WTC11 (cell line): Measurements from ENCODE around the gene RGS6. TPM values are rescaled to one million over a fixed set of nuclear protein-coding genes. Genes with fewer than 3 reads are reported as not detected.

ENCODE experiments used
- ATAC-seq: fragments of 200-7000 bp; cut with Tn5 transposase; 2 replicates; pipeline ENCODE4 v1.10.0; 2021; ENCODE audit warnings: mild to moderate bottlenecking, moderate library complexity
- CTCF ChIA-PET: fragments of 300-600 bp; sonication (Branson Sonifier 250); formaldehyde crosslinking; loops from one replicate; lab custom pipeline; 2021; ENCODE audit warnings: antibody characterized with exemption; lab: Charles Lee
- POLR2A ChIA-PET: fragments of 350-600 bp; sonication (Branson Sonifier 250); formaldehyde crosslinking; loops from one replicate; lab custom pipeline; 2021; ENCODE audit warnings: antibody characterized with exemption; lab: Charles Lee
- DNase-seq: peaks from one replicate; pipeline ENCODE4 v3.0.0; 2021; ENCODE audit warnings: low spot score
- H3K27ac Mint-ChIP-seq: 2 replicates; pipeline ENCODE4 v1.8.0; 2021; ENCODE audit warnings: mixed read lengths
- H3K27me3 Mint-ChIP-seq: 2 replicates; pipeline ENCODE4 v1.8.0; 2021; ENCODE audit warnings: low read depth, mild to moderate bottlenecking, moderate library complexity, mixed read lengths
- H3K36me3 Mint-ChIP-seq: 2 replicates; pipeline ENCODE4 v1.8.0; 2021; ENCODE audit warnings: mixed read lengths
- H3K4me1 Mint-ChIP-seq: 2 replicates; pipeline ENCODE4 v1.8.0; 2022; ENCODE audit warnings: mixed read lengths
- H3K4me3 Mint-ChIP-seq: 2 replicates; pipeline ENCODE4 v1.8.0; 2021; ENCODE audit warnings: mild to moderate bottlenecking, moderate library complexity, mixed read lengths
- H3K9me3 Mint-ChIP-seq: 2 replicates; pipeline ENCODE4 v1.8.0; 2021; ENCODE audit warnings: mixed read lengths
- ARID4B ChIP-seq: sonication (generic); formaldehyde crosslinking; IDR thresholded peaks from 2 replicates; pipeline ENCODE4 v1.8.0; 2023; ENCODE audit warnings: missing genetic modification reagents, mild to moderate bottlenecking, borderline replicate concordance
- ATF1 ChIP-seq: sonication (generic); formaldehyde crosslinking; IDR thresholded peaks from 2 replicates; pipeline ENCODE4 v1.8.1; 2023; ENCODE audit warnings: mild to moderate bottlenecking, moderate library complexity, missing genetic modification reagents
- CTCF ChIP-seq: fragments of 200-600 bp; IDR thresholded peaks from 2 replicates; pipeline ENCODE4 v1.8.0; 2022; ENCODE audit warnings: antibody characterized with exemption
- ELF4 ChIP-seq: sonication (generic); formaldehyde crosslinking; IDR thresholded peaks from 2 replicates; pipeline ENCODE4 v1.8.1; 2022; ENCODE audit warnings: low read depth, mild to moderate bottlenecking, moderate library complexity, missing genetic modification reagents
- EMX1 ChIP-seq: fragments of 250-450 bp; sonication (Bioruptor Pico); IDR thresholded peaks from 2 replicates; pipeline ENCODE4 v1.8.0; 2021; ENCODE audit warnings: mild to moderate bottlenecking
- ETV6 ChIP-seq: sonication (generic); formaldehyde crosslinking; IDR thresholded peaks from 2 replicates; pipeline ENCODE4 v1.8.1; 2022; ENCODE audit warnings: mild to moderate bottlenecking, missing genetic modification reagents
- IRF2 ChIP-seq: sonication (generic); formaldehyde crosslinking; IDR thresholded peaks from 2 replicates; pipeline ENCODE4 v1.8.0; 2022; ENCODE audit warnings: low read depth, missing genetic modification reagents, borderline replicate concordance
- JAZF1 ChIP-seq: fragments of 250-450 bp; sonication (Bioruptor Pico); IDR thresholded peaks from 2 replicates; pipeline ENCODE4 v1.9.0; 2021; ENCODE audit warnings: moderate library complexity, mild to moderate bottlenecking, inconsistent platforms
- NFATC4 ChIP-seq: fragments of 250-450 bp; sonication (Bioruptor Pico); IDR thresholded peaks from 2 replicates; pipeline ENCODE4 v1.9.0; 2021; ENCODE audit warnings: mild to moderate bottlenecking
- NFE2L1 ChIP-seq: sonication (generic); formaldehyde crosslinking; IDR thresholded peaks from 2 replicates; pipeline ENCODE4 v1.8.1; 2023; ENCODE audit warnings: missing genetic modification reagents
- PRRX2 ChIP-seq: fragments of 250-450 bp; sonication (Bioruptor Pico); IDR thresholded peaks from 2 replicates; pipeline ENCODE4 v1.8.0; 2021; ENCODE audit warnings: mild to moderate bottlenecking
- TCF7 ChIP-seq: sonication (generic); formaldehyde crosslinking; IDR thresholded peaks from 2 replicates; pipeline ENCODE4 v1.8.0; 2022; ENCODE audit warnings: mild to moderate bottlenecking, low read depth, missing genetic modification reagents, moderate library complexity
- ZNF121 ChIP-seq: sonication (generic); formaldehyde crosslinking; IDR thresholded peaks from 2 replicates; pipeline ENCODE4 v1.8.0; 2023; ENCODE audit warnings: missing genetic modification reagents
- ZNF219 ChIP-seq: sonication (generic); formaldehyde crosslinking; IDR thresholded peaks from 2 replicates; pipeline ENCODE4 v1.8.0; 2023; ENCODE audit warnings: missing genetic modification reagents, mild to moderate bottlenecking, borderline replicate concordance
- ZNF317 ChIP-seq: sonication (generic); formaldehyde crosslinking; IDR thresholded peaks from 2 replicates; pipeline ENCODE4 v1.8.1; 2023; ENCODE audit warnings: low read depth, mild to moderate bottlenecking, moderate library complexity, missing genetic modification reagents, borderline replicate concordance
- ZNF416 ChIP-seq: fragments of 250-450 bp; sonication (Bioruptor Pico); IDR thresholded peaks from 2 replicates; pipeline ENCODE4 v1.9.0; 2021; ENCODE audit warnings: mild to moderate bottlenecking, inconsistent platforms
- ZNF423 ChIP-seq: fragments of 250-450 bp; sonication (Bioruptor Pico); IDR thresholded peaks from 2 replicates; pipeline ENCODE4 v2.1.2; 2022; ENCODE audit warnings: mild to moderate bottlenecking, moderate library complexity
- total RNA-seq: library from RNA; stranded (reverse); gene quantifications from 3 replicates; pipeline ENCODE4 v1.2.3, GENCODE V29; 2021
- TF ChIP-seq, protein P1 (sequence below): sonication (generic); formaldehyde crosslinking; IDR thresholded peaks from 2 replicates; pipeline ENCODE4 v1.8.1; 2023; ENCODE audit warnings: mild to moderate bottlenecking, moderate library complexity, missing genetic modification reagents

The RGS6 gene
- total RNA-seq, 1 experiment from 2014 or later = 1.0 TPM

GRCh38 chr14:72049462-72049861 lies 117.2 kb downstream of the RGS6 start (continued):
- TF ChIP-seq, protein P1, sequence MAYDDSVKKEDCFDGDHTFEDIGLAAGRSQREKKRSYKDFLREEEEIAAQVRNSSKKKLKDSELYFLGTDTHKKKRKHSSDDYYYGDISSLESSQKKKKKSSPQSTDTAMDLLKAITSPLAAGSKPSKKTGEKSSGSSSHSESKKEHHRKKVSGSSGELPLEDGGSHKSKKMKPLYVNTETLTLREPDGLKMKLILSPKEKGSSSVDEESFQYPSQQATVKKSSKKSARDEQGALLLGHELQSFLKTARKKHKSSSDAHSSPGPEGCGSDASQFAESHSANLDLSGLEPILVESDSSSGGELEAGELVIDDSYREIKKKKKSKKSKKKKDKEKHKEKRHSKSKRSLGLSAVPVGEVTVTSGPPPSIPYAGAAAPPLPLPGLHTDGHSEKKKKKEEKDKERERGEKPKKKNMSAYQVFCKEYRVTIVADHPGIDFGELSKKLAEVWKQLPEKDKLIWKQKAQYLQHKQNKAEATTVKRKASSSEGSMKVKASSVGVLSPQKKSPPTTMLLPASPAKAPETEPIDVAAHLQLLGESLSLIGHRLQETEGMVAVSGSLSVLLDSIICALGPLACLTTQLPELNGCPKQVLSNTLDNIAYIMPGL (CRISPR knock-in tag) = no peak
- no peak for TF ChIP-seq TCF7 (CRISPR knock-in tag)
- TF ChIP-seq NFATC4 = no peak
- TF ChIP-seq IRF2 = no peak
- TF ChIP-seq ZNF317 = no peak
- TF ChIP-seq NFE2L1 = no peak
- TF ChIP-seq, all 79 proteins: peak for 0

- no peaks in the 10 kb centered on the region for H3K36me3 Mint-ChIP-seq
Observed at GRCh38 chr14:72052356-72052755, 120.1 kb downstream of the RGS6 start.

More at GRCh38 chr14:72052356-72052755, 120.1 kb downstream of the RGS6 start:
- Mint-ChIP-seq H3K9me3 (no peaks in the 10 kb centered on the region), H3K4me1 (peaks cover 27% of the 10 kb centered on the region), H3K27ac (no peak overlapping the region), H3K27me3 (no peaks in the 10 kb centered on the region), H3K4me3 (no peak overlapping the region)
- DNase-seq (no peak), ATAC-seq (no peak)
- TF ChIP-seq ETV6 = no peak
- TF ChIP-seq PRRX2 (CRISPR knock-in tag) = no peak
- no peak for TF ChIP-seq ELF4
- no peak for TF ChIP-seq ZNF416 (CRISPR knock-in tag)
- no peak for TF ChIP-seq CTCF
- TF ChIP-seq ZNF219 (CRISPR knock-in tag) = no peak
- no peak for TF ChIP-seq ARID4B (CRISPR knock-in tag)
- no peak for TF ChIP-seq JAZF1
- TF ChIP-seq ZNF121 (CRISPR knock-in tag) = no peak
- TF ChIP-seq ZNF423 (CRISPR knock-in tag) = no peak
- TF ChIP-seq EMX1 (CRISPR knock-in tag) = no peak
- no peak for TF ChIP-seq ATF1 (CRISPR knock-in tag)
- POLR2A ChIA-PET = no interaction called here
- CTCF ChIA-PET = no interaction called here
